K562 (cell line): ENCODE data around the gene SLC44A1. TPM values are rescaled to one million over a fixed set of nuclear protein-coding genes. Genes with fewer than 3 reads are reported as not detected.

Experiments used
- ATAC-seq: fragments of 200-7000 bp; cut with Tn5 transposase; 3 replicates; pipeline ENCODE4 v1.9.1; 2020; ENCODE audit warnings: moderate library complexity
- BruUV-seq: library from RNA; stranded (reverse); fragments of 400-500 nt; replicated peaks from 2 replicates; lab custom pipeline; 2021; lab: Mats Ljungman, UMichigan
- CTCF ChIA-PET: fragments of 300-600 bp; formaldehyde crosslinking; extraction: SDS; loops from one replicate; lab custom pipeline; 2021; ENCODE audit warnings: low intra/inter-chr PET ratio; lab: Yijun Ruan, JAX
- POLR2A ChIA-PET: fragments of 300-600, 350-650 bp; sonication (Branson Sonifier 250); formaldehyde crosslinking; extraction: SDS; loops from one replicate; lab custom pipeline; 2021; ENCODE audit warnings: antibody characterized with exemption, inconsistent platforms; lab: Yijun Ruan, JAX
- DNase-seq, 4 experiments: peaks; one replicate each; pipeline versions ENCODE4 v3.0.0 to v3.0.0-alpha.2; 2011 to 2018; ENCODE audit warnings: low spot score in 3 of 4, mixed read lengths in 3 of 4; ENCODE audit errors: extremely low read depth in 1 of 4
- FAIRE-seq: peaks from 2 replicates; lab custom pipeline; 2011; peaks lifted over from hg19 to GRCh38; lab: Jason Lieb, UNC
- H2AFZ ChIP-seq: 2 replicates; pipeline ENCODE4 v1.6.0; 2011; ENCODE audit warnings: low read depth, low read length, control low read depth, inconsistent platforms
- H3K27ac ChIP-seq: fragments of 200-600 bp; 3 replicates; pipeline ENCODE4 v1.8.0; 2011; ENCODE audit warnings: low read depth, mild to moderate bottlenecking, control low read depth, inconsistent platforms, low read length, moderate library complexity, mixed read lengths; ENCODE audit errors: extremely low read depth
- H3K27me3 ChIP-seq, 2 experiments: fragments of 300-600 bp in 1 of 2; 2 replicates in 1 of 2; 3 replicates in 1 of 2; pipeline versions ENCODE4 v1.6.0 to v1.8.0; 2011; ENCODE audit warnings: inconsistent platforms in 2 of 2, low read length in 2 of 2, mild to moderate bottlenecking in 1 of 2, mixed read lengths in 1 of 2, moderate library complexity in 1 of 2; ENCODE audit not compliant: control insufficient read depth in 2 of 2, insufficient read depth in 2 of 2
- H3K36me3 ChIP-seq: fragments of 300-600 bp; 3 replicates; pipeline ENCODE4 v1.8.0; 2011; ENCODE audit warnings: mild to moderate bottlenecking, low read length, inconsistent platforms; ENCODE audit not compliant: control insufficient read depth, insufficient read depth
- H3K4me1 ChIP-seq, 2 experiments: fragments of 200-600 bp in 1 of 2; replicated peaks in 1 of 2; 2 replicates in 1 of 2; 3 replicates in 1 of 2; pipeline versions ENCODE4 v1.5.1 to v1.8.0; 2011; ENCODE audit warnings: inconsistent platforms in 2 of 2, low read length in 2 of 2, mild to moderate bottlenecking in 1 of 2, mixed read lengths in 1 of 2, moderate library complexity in 1 of 2; ENCODE audit not compliant: control insufficient read depth in 2 of 2, insufficient read depth in 2 of 2
- H3K4me2 ChIP-seq: 2 replicates; pipeline ENCODE4 v1.6.1; 2011; ENCODE audit warnings: low read length, control low read depth, inconsistent platforms, mixed read lengths; ENCODE audit not compliant: insufficient read depth
- H3K4me3 ChIP-seq: fragments of 200-600 bp; sonication (generic), shearing (Covaris generic); 2 replicates; pipeline ENCODE4 v1.5.1; 2016; ENCODE audit warnings: control low read depth, inconsistent platforms
- H3K79me2 ChIP-seq: fragments of 200-600 bp; 3 replicates; pipeline ENCODE4 v1.8.0; 2011; ENCODE audit warnings: low read length, inconsistent platforms; ENCODE audit not compliant: control insufficient read depth, insufficient read depth
- H3K9ac ChIP-seq, 2 experiments: 2 replicates each; pipeline versions ENCODE4 v1.6.0 to v1.6.1; 2011; ENCODE audit warnings: low read depth in 2 of 2, low read length in 2 of 2, control low read depth in 1 of 2, inconsistent platforms in 1 of 2, mild to moderate bottlenecking in 1 of 2, mixed read lengths in 1 of 2; ENCODE audit not compliant: insufficient read depth in 1 of 2
- H3K9me1 ChIP-seq: one replicate; pipeline ENCODE4 v1.6.0; 2011; ENCODE audit warnings: inconsistent platforms, mild to moderate bottlenecking, low read length, moderate library complexity; ENCODE audit not compliant: control insufficient read depth, insufficient read depth
- H3K9me3 ChIP-seq: replicated peaks from 2 replicates; pipeline ENCODE4 v1.5.1; 2011; ENCODE audit warnings: low read depth, low read length, inconsistent platforms; ENCODE audit not compliant: control insufficient read depth, insufficient read depth
- H4K20me1 ChIP-seq: replicated peaks from 2 replicates; pipeline ENCODE4 v1.6.1; 2011; ENCODE audit warnings: low read length, inconsistent platforms, mixed read lengths; ENCODE audit not compliant: control insufficient read depth, insufficient read depth
- C11orf30 ChIP-seq: fragments of 450-650 bp; IDR thresholded peaks from 2 replicates; pipeline ENCODE4 v1.6.1; 2016; ENCODE audit warnings: low read depth, mild to moderate bottlenecking
- MAFG ChIP-seq: fragments of 450-650 bp; conservative IDR thresholded peaks from 2 replicates; pipeline ENCODE4 v1.6.1; 2016; ENCODE audit warnings: missing genetic modification characterization, missing compliant biosample characterization
- MAFK ChIP-seq: IDR thresholded peaks from 2 replicates; pipeline ENCODE4 v1.6.1; 2011; ENCODE audit warnings: low read length, improper control_type of control experiment
- ZBTB33 ChIP-seq: sonication (generic); formaldehyde crosslinking; IDR thresholded peaks from 2 replicates; pipeline ENCODE4 v1.8.1; 2023; ENCODE audit warnings: mild to moderate bottlenecking, missing genetic modification reagents
- ZNF316 ChIP-seq: fragments of 450-650 bp; IDR thresholded peaks from 2 replicates; pipeline ENCODE4 v1.6.1; 2016
- WGBS: fragments of 100-300 bp; shearing (Covaris generic); methylation state at CpG from one replicate; pipeline ENCODE4 v1.1.6; 2016; ENCODE audit warnings: low coverage, mixed read lengths; ENCODE audit not compliant: insufficient coverage; ENCODE audit errors: missing lambda C conversion rate; 5-methylcytosine and 5-hydroxymethylcytosine counted together
- in situ Hi-C: fragments of 300-500 bp; cut with MboI; formaldehyde crosslinking; loops from 4 replicates; pipeline ENCODE4 v1.15.0; 2018; ENCODE audit warnings: inconsistent platforms, mixed read lengths
- intact Hi-C: fragments of 100-400 bp; cut with micrococcal nuclease; formaldehyde crosslinking; loops from 2 replicates; pipeline ENCODE4 v1.14.2; 2022
- polyA plus RNA-seq, 8 experiments: library from polyadenylated mRNA; depleted of rRNA in 4 of 8; stranded (reverse) in 5 of 8; unstranded in 3 of 8; fragments of >200 nt; fragmentation: Nextera tagmentation in 2 of 8; fragmentation: Illumina TruSeq in 1 of 8; extraction: Ambion mirVana in 2 of 8; extraction: Trizol in 1 of 8; gene quantifications; 2 replicates each; pipeline versions ENCODE4 v1.2.1 to v1.2.3, GENCODE V29; 2011 to 2014; ENCODE audit warnings: inconsistent platforms in 1 of 8, missing spikeins in 1 of 8
- total RNA-seq, 7 experiments: library from RNA; depleted of rRNA in 6 of 7; stranded (reverse); fragments of >200 nt in 6 of 7; fragmentation: Illumina TruSeq in 2 of 7; extraction: Trizol in 2 of 7; gene quantifications; 2 replicates each; pipeline versions ENCODE4 v1.2.1 to v1.2.3, GENCODE V29; 2011 to 2021; ENCODE audit warnings: low replicate concordance in 1 of 7

The SLC44A1 gene
- total and polyA plus RNA-seq, 9 of the 15 experiments (the other 6 are each of a cell fraction or from before 2014, with no cell fraction given): 0.11 to 0.59 (median 0.30) TPM

GRCh38 chr9:105421154-105421553 lies 176.7 kb downstream of the SLC44A1 start:
- Histone ChIP-seq H3K4me3 (no peak overlapping the region), H3K36me3 (no peaks in the 10 kb centered on the region)
- TF ChIP-seq MAFK (peak; percentile 29; the same call in 1 of the 2 replicates), MAFG (tag) (peak; percentile 63; the same call in 1 of the 2 replicates), ZNF316 (peak; percentile 31; the same call in 1 of the 2 replicates), ZBTB33 (no peak), C11orf30 (0 out of 2 replicates have a peak, but pooled peaks have one; percentile 32)
- TF ChIP-seq, all 486 proteins: peak for 4
- in situ Hi-C loops (no loop called here), intact Hi-C loops (no loop called here)
- Histone ChIP-seq H3K9ac (no peak overlapping the region), H3K27me3 (peaks cover 10 to 12% of the 10 kb centered on the region in 2 experiments; a peak in 4 of 5 replicates), H3K4me1 (no peaks in the 10 kb centered on the region), H3K9me1 (no peaks in the 10 kb centered on the region), H2AFZ (no peak overlapping the region), H3K4me2 (no peak overlapping the region), H3K9me3 (no peaks in the 10 kb centered on the region), H4K20me1 (no peaks in the 10 kb centered on the region), H3K79me2 (no peaks in the 10 kb centered on the region), H3K27ac (no peak overlapping the region)
- no peak for FAIRE-seq
- ChIA-PET CTCF (no interaction called here), POLR2A (no interaction called here)
- ATAC-seq: no peak
- DNase-seq: no peak
- WGBS: 4% methylated on average over 2 of the region's 2 CpGs
- BruUV-seq: no TSS peak
